ENCODE results near the gene SYTL1. TPM values are rescaled to one million over a fixed set of nuclear protein-coding genes. Genes with fewer than 3 reads are reported as not detected.

Gene SYTL1
- total RNA-seq, 2 experiments from 2014 or later, result 81.7 to 117 TPM

DNA sequence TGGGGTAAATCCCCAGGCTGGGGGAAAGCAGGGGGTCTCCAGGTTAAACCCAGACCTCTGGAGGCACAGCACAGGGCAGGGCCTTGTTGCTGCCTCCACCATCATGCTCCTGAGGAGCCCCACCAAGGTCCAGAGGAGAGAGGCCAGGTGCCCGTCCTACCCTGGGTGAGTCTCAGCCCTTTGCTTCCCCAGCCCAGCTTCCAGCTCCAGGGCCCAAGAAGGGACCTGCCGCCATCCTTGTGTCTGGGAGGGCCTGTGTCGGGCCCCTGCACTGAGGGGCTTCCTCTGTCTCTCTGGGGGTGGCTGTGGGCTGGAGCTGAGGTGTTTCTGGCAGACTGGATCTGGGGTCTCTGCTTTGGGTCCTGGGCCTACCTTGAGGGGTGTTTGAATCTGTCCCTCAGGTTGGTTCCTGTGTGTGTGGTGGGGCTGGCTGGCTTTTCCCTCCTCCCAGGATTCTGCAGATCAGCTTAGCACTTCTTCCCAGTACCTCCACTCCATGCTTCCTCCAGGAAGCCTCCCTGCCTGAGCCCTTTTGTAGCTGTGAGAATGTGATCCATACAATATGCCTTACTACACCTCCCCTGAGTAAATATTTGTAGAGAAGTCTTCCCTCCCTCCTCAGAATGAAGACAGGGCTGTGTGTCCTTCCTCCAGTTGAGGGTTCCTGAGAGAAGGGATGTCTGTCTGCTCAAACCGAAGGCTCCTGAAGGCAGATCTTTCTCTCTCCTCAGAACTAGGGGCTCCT is 56.8 kb downstream of the SYTL1 start:
- TF ChIP-seq EZH2phosphoT487 (IDR thresholded peaks at IDR 0.05; ENCODE audit: borderline replicate concordance, low read depth, low read length), result no peak
- TF ChIP-seq, protein P1, sequence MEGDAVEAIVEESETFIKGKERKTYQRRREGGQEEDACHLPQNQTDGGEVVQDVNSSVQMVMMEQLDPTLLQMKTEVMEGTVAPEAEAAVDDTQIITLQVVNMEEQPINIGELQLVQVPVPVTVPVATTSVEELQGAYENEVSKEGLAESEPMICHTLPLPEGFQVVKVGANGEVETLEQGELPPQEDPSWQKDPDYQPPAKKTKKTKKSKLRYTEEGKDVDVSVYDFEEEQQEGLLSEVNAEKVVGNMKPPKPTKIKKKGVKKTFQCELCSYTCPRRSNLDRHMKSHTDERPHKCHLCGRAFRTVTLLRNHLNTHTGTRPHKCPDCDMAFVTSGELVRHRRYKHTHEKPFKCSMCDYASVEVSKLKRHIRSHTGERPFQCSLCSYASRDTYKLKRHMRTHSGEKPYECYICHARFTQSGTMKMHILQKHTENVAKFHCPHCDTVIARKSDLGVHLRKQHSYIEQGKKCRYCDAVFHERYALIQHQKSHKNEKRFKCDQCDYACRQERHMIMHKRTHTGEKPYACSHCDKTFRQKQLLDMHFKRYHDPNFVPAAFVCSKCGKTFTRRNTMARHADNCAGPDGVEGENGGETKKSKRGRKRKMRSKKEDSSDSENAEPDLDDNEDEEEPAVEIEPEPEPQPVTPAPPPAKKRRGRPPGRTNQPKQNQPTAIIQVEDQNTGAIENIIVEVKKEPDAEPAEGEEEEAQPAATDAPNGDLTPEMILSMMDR (conservative IDR thresholded peaks at IDR 0.05; ENCODE audit: low read length), result no peak
- Histone ChIP-seq H3K9me2 (ENCODE audit: insufficient read depth, low read length) (no peaks in the 10 kb centered on the region), H3K36me3 (ENCODE audit: insufficient read depth, low read length) (no peaks in the 10 kb centered on the region), H3K79me2 (ENCODE audit: insufficient read depth, low read depth, low read length) (no peaks in the 10 kb centered on the region), H3K4me2 (ENCODE audit: low read length) (no peak overlapping the region), H3K9me3 (ENCODE audit: low read length) (no peaks in the 10 kb centered on the region), H3K27ac (ENCODE audit: low read depth, low read length, poor library complexity, severe bottlenecking) (no peak overlapping the region), H3K4me1 (ENCODE audit: insufficient read depth, low read length, poor library complexity, severe bottlenecking) (peaks cover 21% of the 10 kb centered on the region), H2AFZ (ENCODE audit: low read length) (no peak overlapping the region), H4K20me1 (ENCODE audit: insufficient read depth, low read length) (no peaks in the 10 kb centered on the region), H3K4me3 (ENCODE audit: low read depth, low read length, poor library complexity, severe bottlenecking) (no peak overlapping the region)
- DNase-seq (ENCODE audit: low spot score), result no peak
- ChIA-PET CTCF (ENCODE audit: unreplicated experiment) (no interaction called here), POLR2A (no interaction called here)
- no TSS peak for BruUV-seq (replicated peaks)
- intact Hi-C loops (cut with micrococcal nuclease; ENCODE audit: unreplicated experiment), result no loop called here

DNA sequence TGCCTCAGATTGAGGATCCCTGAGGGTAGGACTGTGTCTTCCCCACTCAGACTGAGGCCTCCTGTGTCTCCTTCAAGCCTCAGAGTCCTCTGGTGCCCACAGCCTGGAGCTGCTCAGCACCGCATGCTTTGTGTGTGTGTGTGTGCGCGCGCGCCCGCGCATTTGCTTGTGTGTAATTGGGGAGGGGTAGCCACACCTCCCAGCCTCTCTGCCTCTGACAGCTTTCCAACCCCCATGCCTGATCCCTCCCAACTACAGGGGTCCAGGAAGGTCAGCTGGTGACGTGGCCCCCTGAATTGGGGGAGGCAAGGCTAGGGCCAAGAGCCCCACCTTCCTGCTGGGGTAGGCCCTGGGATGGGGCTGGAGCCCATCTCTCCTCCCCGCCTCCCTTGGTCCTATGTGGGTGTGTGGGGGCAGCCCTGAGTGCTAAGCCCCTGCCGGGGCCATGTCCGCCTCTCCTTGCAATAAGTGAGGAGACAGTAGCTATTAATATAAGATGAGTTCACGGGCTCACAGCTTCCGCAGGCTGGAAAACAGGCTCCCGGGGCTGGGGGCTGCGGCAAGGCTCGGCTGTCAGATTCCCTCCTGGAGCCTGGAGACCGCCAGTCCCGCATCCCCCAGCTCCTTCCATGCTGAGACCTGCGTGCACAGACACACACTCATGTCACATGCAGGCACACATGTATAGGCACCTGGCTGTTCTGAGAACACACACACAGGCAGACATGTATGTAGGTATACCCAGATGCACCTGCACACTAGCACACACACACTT is 57.6 kb downstream of the SYTL1 start:
- no TSS peak for BruUV-seq (replicated peaks)
- no peak for DNase-seq (ENCODE audit: low spot score)
- H3K36me3 ChIP-seq (ENCODE audit: insufficient read depth, low read length), result no peaks in the 10 kb centered on the region
- no peak for TF ChIP-seq EZH2phosphoT487 (IDR thresholded peaks at IDR 0.05; ENCODE audit: borderline replicate concordance, low read depth, low read length)
- TF ChIP-seq, protein P1 (conservative IDR thresholded peaks at IDR 0.05; ENCODE audit: low read length), result no peak
- H3K27ac ChIP-seq (ENCODE audit: low read depth, low read length, poor library complexity, severe bottlenecking), result no peak overlapping the region
- H3K79me2 ChIP-seq (ENCODE audit: insufficient read depth, low read depth, low read length), result no peaks in the 10 kb centered on the region
- no peak overlapping the region for H2AFZ ChIP-seq (ENCODE audit: low read length)
- ChIA-PET CTCF (ENCODE audit: unreplicated experiment) (interaction anchor here (0.9 kb wide), 1 partner anchor 43 kb away, joined by 3 read pairs; no protein-coding TSS in a partner anchor), POLR2A (no interaction called here)
- H3K9me2 ChIP-seq (ENCODE audit: insufficient read depth, low read length), result no peaks in the 10 kb centered on the region
- peaks cover 30% of the 10 kb centered on the region for H3K4me1 ChIP-seq (ENCODE audit: insufficient read depth, low read length, poor library complexity, severe bottlenecking)
- no peak overlapping the region for H3K4me3 ChIP-seq (ENCODE audit: low read depth, low read length, poor library complexity, severe bottlenecking)
- no peaks in the 10 kb centered on the region for H3K9me3 ChIP-seq (ENCODE audit: low read length)
- no peaks in the 10 kb centered on the region for H4K20me1 ChIP-seq (ENCODE audit: insufficient read depth, low read length)
- intact Hi-C loops (cut with micrococcal nuclease; ENCODE audit: unreplicated experiment), result no loop called here
- H3K4me2 ChIP-seq (ENCODE audit: low read length), result no peak overlapping the region

Data from OCI-LY7 (cell line).